ENCODE measurements around the gene JARID2.

Gene JARID2

GRCh38 chr6:15245361-15246216, at the start of gene JARID2:
Gene JARID2, plus strand, starts transcription at chr6:15246069. Its CDS starts 471 bp downstream, at chr6:15246540.
- DNase-seq, result peak; percentile 92 to 99

- no peak for DNase-seq
These were observed 45.8 kb upstream of the JARID2 start for GRCh38 chr6:15200087-15200486.

- no peak for DNase-seq
These were observed 40.5 kb upstream of the JARID2 start for GRCh38 chr6:15205321-15205720.

- DNase-seq, result no peak
These were observed 39.0 kb upstream of the JARID2 start for GRCh38 chr6:15206887-15207286.

GRCh38 chr6:15207923-15208322, 37.9 kb upstream of the JARID2 start:
- peak in 1 of 2 donors; percentile 34 for DNase-seq

- DNase-seq, result no peak
These were observed 31.9 kb upstream of the JARID2 start for GRCh38 chr6:15213838-15214400.

GRCh38 chr6:15218401-15218800, 27.5 kb upstream of the JARID2 start:
- DNase-seq, result no peak

- no peak for DNase-seq
These were observed 25.8 kb upstream of the JARID2 start for GRCh38 chr6:15220062-15220461.

- DNase-seq, result no peak
These were observed 18.0 kb upstream of the JARID2 start for GRCh38 chr6:15227827-15228318.

- no peak for DNase-seq
These were observed 15.0 kb upstream of the JARID2 start for GRCh38 chr6:15230827-15231226.

- DNase-seq, result no peak
These were observed 12.9 kb upstream of the JARID2 start for GRCh38 chr6:15232836-15233510.

- no peak for DNase-seq
These were observed 11.7 kb upstream of the JARID2 start for GRCh38 chr6:15234068-15234758.

- DNase-seq, result no peak
These were observed 6.1 kb upstream of the JARID2 start for GRCh38 chr6:15239616-15240364.

- DNase-seq, result no peak
These were observed 3.4 kb upstream of the JARID2 start for GRCh38 chr6:15242503-15242902.

- no peak for DNase-seq
These were observed 2.8 kb upstream of the JARID2 start for GRCh38 chr6:15242937-15243614.

GRCh38 chr6:15243910-15244619, 1.8 kb upstream of the JARID2 start:
- DNase-seq, result no peak

GRCh38 chr6:15244620-15245360, 1.1 kb upstream of the JARID2 start:
- peak in 1 of 2 donors; percentile 25 for DNase-seq

GRCh38 chr6:15246217-15246665, 372 bp downstream of the JARID2 start:
- DNase-seq, result no peak

GRCh38 chr6:15246666-15247499, 1.0 kb downstream of the JARID2 start:
- DNase-seq, result no peak

All from bone marrow (tissue), 2 donors.